Gastrocnemius medialis (tissue), 4 donors: ENCODE measurements around the gene KCND3. TPM values are rescaled to one million over a fixed set of nuclear protein-coding genes. Genes with fewer than 3 reads are reported as not detected.

Experiments used
- ATAC-seq, 2 donors: fragments of 150-250 bp; one replicate each; pipeline ENCODE4 v1.9.1; 2016
- DNase-seq, 2 donors: peaks; one replicate each; pipeline ENCODE4 v3.0.0-alpha.2; 2019
- H3K27ac ChIP-seq, 4 donors: fragments of 200-600 bp; sonication (generic); 1 replicate in 1 of 4; 2 replicates in 3 of 4; pipeline ENCODE4 v1.5.1; 2016 to 2018; ENCODE audit warnings: mild to moderate bottlenecking in 2 of 4, moderate library complexity in 1 of 4
- H3K27me3 ChIP-seq, 3 donors: fragments of 200-600 bp; sonication (generic) in 2 of 3; 1 replicate in 1 of 3; 2 replicates in 2 of 3; pipeline versions ENCODE4 v1.5.1 to v1.6.0; 2016 to 2019; ENCODE audit warnings: mild to moderate bottlenecking in 1 of 3, moderate library complexity in 1 of 3
- H3K36me3 ChIP-seq, 2 donors: fragments of 200-600 bp; sonication (generic) in 1 of 2; one replicate each; pipeline ENCODE4 v1.5.1; 2017 to 2018
- H3K4me1 ChIP-seq, 2 donors: fragments of 200-600 bp; sonication (generic) in 1 of 2; one replicate each; pipeline ENCODE4 v1.5.1; 2016 to 2017; ENCODE audit warnings: mild to moderate bottlenecking in 2 of 2
- H3K4me3 ChIP-seq, 4 donors: fragments of 200-600 bp; sonication (generic) in 3 of 4; 1 replicate in 1 of 4; 2 replicates in 3 of 4; pipeline ENCODE4 v1.5.1; 2016 to 2019; ENCODE audit warnings: mild to moderate bottlenecking in 2 of 4
- H3K9me3 ChIP-seq, 3 donors: fragments of 200-600 bp; sonication (generic) in 2 of 3; 1 replicate in 1 of 3; 2 replicates in 2 of 3; pipeline ENCODE4 v1.5.1; 2016 to 2019
- CTCF ChIP-seq, 5 experiments: fragments of 450-650 bp in 3 of 5; fragments of 200-600 bp in 2 of 5; sonication (generic) in 2 of 5; IDR thresholded peaks in 4 of 5; conservative IDR thresholded peaks in 1 of 5; 1 replicate in 4 of 5; 2 replicates in 1 of 5; pipeline ENCODE4 v1.5.1; 2016 to 2019; ENCODE audit warnings: antibody characterized with exemption in 5 of 5, mild to moderate bottlenecking in 3 of 5, moderate library complexity in 3 of 5
- POLR2A ChIP-seq, 2 donors: fragments of 450-650 bp; IDR thresholded peaks; one replicate each; pipeline ENCODE4 v1.6.1; 2017; ENCODE audit warnings: antibody characterized with exemption in 2 of 2, mild to moderate bottlenecking in 2 of 2, moderate library complexity in 2 of 2
- in situ Hi-C, 4 donors: fragments of 200-750 bp; cut with MboI; loops; one replicate each; pipeline versions ENCODE4 v1.15.0 to v1.8.0; 2017; ENCODE audit warnings: low sequenced_read_pairs in 4 of 4
- intact Hi-C: fragments of 100-400 bp; cut with DNase I; formaldehyde crosslinking; loops from one replicate; pipeline ENCODE4 v1.15.1; 2023; ENCODE audit warnings: low total_unique reads
- total RNA-seq, 4 donors: library from RNA; depleted of rRNA; stranded (reverse); fragments of >200 nt; gene quantifications; one replicate each; pipeline versions ENCODE4 v1.1.0 to v1.2.3, GENCODE V29; 2016

Gene KCND3
- total RNA-seq, 4 donors from 2014 or later = 1.2 to 2.6 (median 1.5) TPM

- peaks cover 0 to 4% of the 10 kb centered on the region in 2 donors for H3K4me1 ChIP-seq
- no peaks in the 10 kb centered on the region for H3K9me3 ChIP-seq
- in situ Hi-C loops (no loop called here), intact Hi-C loops (no loop called here)
- no peak overlapping the region for H3K4me3 ChIP-seq
- DNase-seq = no peak
- no peaks in the 10 kb centered on the region for H3K36me3 ChIP-seq
- H3K27ac ChIP-seq = no peak overlapping the region
- no peak for ATAC-seq
- no peaks in the 10 kb centered on the region for H3K27me3 ChIP-seq
- TF ChIP-seq POLR2A (IDR thresholded peaks at IDR 0.05) = no peak
- TF ChIP-seq CTCF (IDR thresholded peaks at IDR 0.05 in 4 of 5, conservative IDR thresholded peaks at IDR 0.05 in 1 of 5) = no peak
Observed at GRCh38 chr1:111938536-111938935, 50.9 kb downstream of the KCND3 start.

GRCh38 chr1:111938123-111938522, 51.3 kb downstream of the KCND3 start:
- Histone ChIP-seq H3K9me3 (no peaks in the 10 kb centered on the region), H3K4me1 (peaks cover 0 to under 1% of the 10 kb centered on the region in 2 donors), H3K4me3 (no peak overlapping the region), H3K27me3 (no peaks in the 10 kb centered on the region), H3K36me3 (no peaks in the 10 kb centered on the region), H3K27ac (no peak overlapping the region)
- ATAC-seq (no peak), DNase-seq (no peak)
- intact Hi-C loops (no loop called here), in situ Hi-C loops (no loop called here)
- TF ChIP-seq POLR2A (IDR thresholded peaks at IDR 0.05) = no peak
- TF ChIP-seq CTCF (IDR thresholded peaks at IDR 0.05 in 4 of 5, conservative IDR thresholded peaks at IDR 0.05 in 1 of 5) = no peak

- no peak for ATAC-seq
- in situ Hi-C loops = no loop called here
- no peaks in the 10 kb centered on the region for H3K27me3 ChIP-seq
- TF ChIP-seq POLR2A (IDR thresholded peaks at IDR 0.05) = no peak
- TF ChIP-seq CTCF (IDR thresholded peaks at IDR 0.05 in 4 of 5, conservative IDR thresholded peaks at IDR 0.05 in 1 of 5) = no peak
- no peak overlapping the region for H3K4me3 ChIP-seq
- intact Hi-C loops = no loop called here
- H3K36me3 ChIP-seq = no peaks in the 10 kb centered on the region
- no peak for DNase-seq
- no peaks in the 10 kb centered on the region for H3K4me1 ChIP-seq
- no peaks in the 10 kb centered on the region for H3K9me3 ChIP-seq
- no peak overlapping the region for H3K27ac ChIP-seq
Observed at GRCh38 chr1:111937147-111937725, 52.2 kb downstream of the KCND3 start.

GRCh38 chr1:111934106-111934852, 55.2 kb downstream of the KCND3 start:
- peaks cover 0 to 4% of the 10 kb centered on the region in 2 donors for H3K4me1 ChIP-seq
- H3K27ac ChIP-seq = no peak overlapping the region
- no peak overlapping the region for H3K4me3 ChIP-seq
- no peaks in the 10 kb centered on the region for H3K9me3 ChIP-seq
- H3K36me3 ChIP-seq = no peaks in the 10 kb centered on the region
- no peaks in the 10 kb centered on the region for H3K27me3 ChIP-seq
- DNase-seq = no peak
- TF ChIP-seq POLR2A (IDR thresholded peaks at IDR 0.05) (no peak), CTCF (IDR thresholded peaks at IDR 0.05 in 4 of 5, conservative IDR thresholded peaks at IDR 0.05 in 1 of 5) (no peak)
- ATAC-seq = no peak
- in situ Hi-C loops (no loop called here), intact Hi-C loops (no loop called here)
